Skeletal muscle tissue (tissue), 4 donors: ENCODE data around the gene TPH2. TPM values are rescaled to one million over a fixed set of nuclear protein-coding genes. Genes with fewer than 3 reads are reported as not detected.

ENCODE experiments used
- H3K27ac ChIP-seq: one replicate; pipeline ENCODE4 v1.7.0; 2013; ENCODE audit warnings: mild to moderate bottlenecking, low read depth, low read length, inconsistent platforms
- H3K27me3 ChIP-seq, 3 donors: one replicate each; pipeline ENCODE4 v1.7.0; 2013; ENCODE audit warnings: low read length in 3 of 3; ENCODE audit not compliant: control insufficient read depth in 3 of 3, insufficient read depth in 3 of 3
- H3K36me3 ChIP-seq, 3 donors: one replicate each; pipeline ENCODE4 v1.7.0; 2013; ENCODE audit warnings: low read length in 3 of 3; ENCODE audit not compliant: control insufficient read depth in 3 of 3, insufficient read depth in 3 of 3
- H3K4me1 ChIP-seq, 3 donors: one replicate each; pipeline ENCODE4 v1.7.0; 2013; ENCODE audit warnings: low read length in 3 of 3, mild to moderate bottlenecking in 3 of 3; ENCODE audit not compliant: control insufficient read depth in 3 of 3, insufficient read depth in 3 of 3
- H3K4me3 ChIP-seq, 3 donors: one replicate each; pipeline ENCODE4 v1.7.0; 2013; ENCODE audit warnings: low read length in 3 of 3
- H3K9ac ChIP-seq, 3 donors: one replicate each; pipeline ENCODE4 v1.7.0; 2013; ENCODE audit warnings: low read length in 3 of 3, mild to moderate bottlenecking in 3 of 3, moderate library complexity in 2 of 3, low read depth in 1 of 3
- H3K9me3 ChIP-seq, 3 donors: one replicate each; pipeline ENCODE4 v1.7.0; 2013; ENCODE audit warnings: low read length in 3 of 3; ENCODE audit not compliant: control insufficient read depth in 3 of 3
- total RNA-seq: library from RNA; depleted of rRNA; stranded (reverse); fragments of >200 nt; gene quantifications from one replicate; pipeline ENCODE4 v1.2.3, GENCODE V29; 2014
- donor health status: Osteomylitis.

The TPH2 gene
- not detected for total RNA-seq

DNA sequence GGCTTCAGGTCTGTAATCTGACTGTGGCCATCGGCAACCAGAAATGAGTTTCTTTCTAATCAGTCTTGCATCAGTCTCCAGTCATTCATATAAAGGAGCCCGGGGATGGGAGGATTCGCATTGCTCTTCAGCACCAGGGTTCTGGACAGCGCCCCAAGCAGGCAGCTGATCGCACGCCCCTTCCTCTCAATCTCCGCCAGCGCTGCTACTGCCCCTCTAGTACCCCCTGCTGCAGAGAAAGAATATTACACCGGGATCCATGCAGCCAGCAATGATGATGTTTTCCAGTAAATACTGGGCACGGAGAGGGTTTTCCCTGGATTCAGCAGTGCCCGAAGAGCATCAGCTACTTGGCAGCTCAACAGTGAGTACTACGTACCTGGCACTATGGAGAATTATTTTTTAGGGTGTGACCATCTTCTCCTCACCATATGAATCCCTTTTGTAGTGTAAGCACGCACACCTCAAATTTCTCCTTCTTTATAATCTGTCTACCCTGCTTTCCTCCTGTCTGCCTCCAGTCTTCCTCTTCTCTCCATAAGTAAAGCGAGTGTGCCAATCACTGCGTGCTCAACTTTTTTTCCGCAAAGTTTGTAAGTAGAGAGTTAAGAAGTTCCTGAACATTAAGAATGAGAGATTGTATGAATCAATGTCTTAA, at the start of gene TPH2:
Gene TPH2, plus strand, starts transcription at position 118 of the 658 bp plus-strand sequence. Its CDS starts 142 bp downstream, at position 260.
- Histone ChIP-seq H3K4me3 (no peak within 1 kb of the TSS), H3K27me3 (peaks cover 6 to 10% (median 8%) of the 10 kb centered on the region in 3 donors), H3K4me1 (no peaks in the 10 kb centered on the region), H3K9ac (no peak within 1 kb of the TSS), H3K36me3 (no peaks in the 10 kb centered on the region), H3K27ac (no peak within 1 kb of the TSS), H3K9me3 (no peaks in the 10 kb centered on the region)

DNA sequence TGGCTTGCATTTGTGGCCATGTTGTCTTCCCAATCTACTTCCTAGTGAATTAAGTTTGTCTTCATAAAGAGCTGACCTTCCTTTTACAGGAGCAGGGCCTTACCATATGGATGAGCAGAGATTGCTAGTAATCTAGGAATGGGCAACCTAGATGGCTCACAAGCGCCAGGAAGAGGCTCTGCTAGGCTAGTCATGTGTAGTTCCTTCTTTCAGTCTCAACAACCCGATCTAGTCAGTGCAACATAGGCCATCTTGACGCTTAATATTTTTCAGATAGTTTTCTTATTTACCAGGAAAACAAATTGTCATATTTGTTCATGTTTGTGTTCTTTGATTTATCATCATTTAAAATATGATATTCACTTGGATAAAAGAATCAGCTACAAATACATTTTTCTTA, 48.2 kb upstream of the TPH2 start:
- no peak overlapping the region for H3K9ac ChIP-seq
- no peaks in the 10 kb centered on the region for H3K27me3 ChIP-seq
- H3K27ac ChIP-seq: no peak overlapping the region
- no peaks in the 10 kb centered on the region for H3K4me1 ChIP-seq
- H3K36me3 ChIP-seq: peaks cover 3 to 6% (median 6%) of the 10 kb centered on the region in 3 donors
- H3K4me3 ChIP-seq: no peak overlapping the region
- H3K9me3 ChIP-seq: no peaks in the 10 kb centered on the region

- Histone ChIP-seq H3K4me3 (no peak overlapping the region), H3K27ac (no peak overlapping the region), H3K27me3 (no peaks in the 10 kb centered on the region), H3K9me3 (no peaks in the 10 kb centered on the region), H3K9ac (no peak overlapping the region), H3K4me1 (no peaks in the 10 kb centered on the region), H3K36me3 (peaks cover 8 to 15% (median 12%) of the 10 kb centered on the region in 3 donors)
Observed at GRCh38 chr12:71892059-71892458, 46.6 kb upstream of the TPH2 start.

GRCh38 chr12:71896205-71896882, 42.3 kb upstream of the TPH2 start:
- Histone ChIP-seq H3K27me3 (no peaks in the 10 kb centered on the region), H3K9me3 (no peaks in the 10 kb centered on the region), H3K27ac (no peak overlapping the region), H3K9ac (no peak overlapping the region), H3K4me1 (no peaks in the 10 kb centered on the region), H3K4me3 (no peak overlapping the region), H3K36me3 (peaks cover 8 to 26% (median 24%) of the 10 kb centered on the region in 3 donors)

DNA sequence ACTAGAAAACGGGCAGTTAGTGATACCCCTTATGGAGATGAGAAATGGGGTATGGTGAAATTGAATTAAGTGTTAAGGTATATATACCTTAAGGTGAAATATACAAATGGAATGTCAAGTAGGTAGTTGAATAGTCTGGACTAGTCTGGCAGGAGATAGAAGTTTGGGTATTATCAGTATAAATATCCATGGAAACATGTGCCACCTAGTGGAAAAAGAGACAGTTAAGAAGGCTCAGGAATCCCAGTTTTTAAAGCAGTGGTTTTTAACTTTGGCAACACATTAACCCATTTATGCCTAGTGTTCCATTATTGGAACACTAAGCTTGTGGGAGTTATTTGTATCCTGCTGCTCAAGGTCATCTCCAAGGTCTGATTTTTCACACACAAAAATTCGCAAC, 38.6 kb upstream of the TPH2 start:
- Histone ChIP-seq H3K9me3 (no peaks in the 10 kb centered on the region), H3K4me1 (no peaks in the 10 kb centered on the region), H3K4me3 (no peak overlapping the region), H3K27ac (no peak overlapping the region), H3K9ac (no peak overlapping the region), H3K27me3 (no peaks in the 10 kb centered on the region), H3K36me3 (peaks cover 6 to 41% (median 37%) of the 10 kb centered on the region in 3 donors)

DNA sequence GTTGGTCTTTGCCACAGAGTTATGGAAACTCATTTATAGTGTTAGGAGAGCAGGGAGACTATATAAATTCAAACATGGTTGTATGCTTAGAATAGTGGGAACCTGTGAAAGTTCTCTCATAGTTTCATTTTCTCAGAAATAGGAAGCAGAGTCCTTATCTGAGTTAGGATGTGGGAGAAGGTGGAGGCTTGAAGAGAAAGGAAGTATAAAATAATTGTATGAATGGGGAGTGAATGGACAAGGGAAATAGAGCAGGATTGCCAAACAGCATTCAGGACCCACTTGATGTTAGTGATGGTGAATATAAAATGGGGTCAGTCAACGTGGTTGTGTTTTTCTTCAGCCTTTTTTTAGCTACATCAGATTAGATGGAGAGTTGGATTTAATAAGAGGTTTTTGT, 34.0 kb upstream of the TPH2 start:
- Histone ChIP-seq H3K27ac (no peak overlapping the region), H3K36me3 (peaks cover 8 to 45% (median 43%) of the 10 kb centered on the region in 3 donors), H3K4me3 (no peak overlapping the region), H3K27me3 (no peaks in the 10 kb centered on the region), H3K9me3 (no peaks in the 10 kb centered on the region), H3K9ac (no peak overlapping the region), H3K4me1 (no peaks in the 10 kb centered on the region)

DNA sequence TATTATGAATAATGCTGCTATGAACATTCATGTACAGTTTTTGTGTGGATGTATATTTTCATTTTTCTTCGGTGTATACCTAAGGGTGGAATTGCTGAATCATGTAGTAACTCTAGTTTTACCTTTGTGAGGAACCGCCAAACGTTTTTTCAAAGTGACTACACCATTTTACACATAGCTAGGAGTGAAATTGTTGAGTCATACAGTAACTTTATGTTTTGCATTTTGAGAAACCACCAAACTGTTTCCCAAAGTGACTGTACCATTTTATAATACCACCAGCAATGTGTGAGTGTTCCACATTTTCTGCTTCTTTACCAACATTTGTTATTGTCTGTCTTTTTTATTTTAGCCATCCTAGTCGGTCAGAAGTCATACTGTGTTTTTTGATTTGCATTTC, 3.1 kb upstream of the TPH2 start:
- H3K36me3 ChIP-seq: no peaks in the 10 kb centered on the region
- no peaks in the 10 kb centered on the region for H3K4me1 ChIP-seq
- no peak overlapping the region for H3K4me3 ChIP-seq
- peaks cover 2 to 6% (median 6%) of the 10 kb centered on the region in 3 donors for H3K27me3 ChIP-seq
- no peaks in the 10 kb centered on the region for H3K9me3 ChIP-seq
- no peak overlapping the region for H3K9ac ChIP-seq
- no peak overlapping the region for H3K27ac ChIP-seq

DNA sequence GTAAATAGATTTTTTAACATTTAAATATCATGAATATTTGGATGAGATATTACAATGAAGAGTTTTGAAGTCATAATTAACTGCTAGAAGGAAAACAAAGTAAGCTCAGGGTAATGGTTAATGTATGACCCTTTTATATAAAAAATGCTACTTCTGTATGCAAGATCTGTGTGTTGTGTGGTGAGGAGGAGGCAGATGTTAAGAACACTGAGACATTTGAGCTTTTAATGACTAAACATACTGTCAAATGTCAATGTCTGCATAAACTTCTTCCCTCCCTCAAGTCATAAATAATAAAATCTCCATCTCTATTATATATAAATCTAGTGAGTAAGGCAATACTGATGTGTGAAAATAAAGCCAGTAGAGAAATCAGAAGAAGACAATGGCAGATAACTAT, 1.4 kb downstream of the TPH2 start:
- H3K9ac ChIP-seq: no peak overlapping the region
- no peaks in the 10 kb centered on the region for H3K9me3 ChIP-seq
- H3K27ac ChIP-seq: no peak overlapping the region
- no peaks in the 10 kb centered on the region for H3K36me3 ChIP-seq
- no peak overlapping the region for H3K4me3 ChIP-seq
- H3K27me3 ChIP-seq: peaks cover 6 to 10% (median 8%) of the 10 kb centered on the region in 3 donors
- no peaks in the 10 kb centered on the region for H3K4me1 ChIP-seq

DNA sequence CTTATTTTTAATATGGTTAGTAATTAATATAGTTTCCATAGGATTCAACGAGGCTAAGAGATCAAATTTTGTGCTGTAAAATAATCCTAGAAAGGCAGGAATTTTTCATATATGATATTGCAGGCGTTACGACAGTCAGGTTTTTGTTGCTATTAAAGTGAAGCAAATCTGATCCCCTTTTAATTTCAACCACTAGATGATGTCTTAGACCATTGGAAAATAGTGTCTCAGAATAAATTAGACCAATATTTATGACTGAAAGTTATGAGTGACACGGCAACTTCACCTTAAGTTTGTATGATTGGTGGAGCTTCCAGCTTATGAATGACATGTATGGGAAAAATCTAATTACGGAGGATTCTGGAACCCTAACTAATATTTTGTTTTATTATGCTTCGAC, 2.5 kb downstream of the TPH2 start:
- Histone ChIP-seq H3K9ac (no peak overlapping the region), H3K4me3 (no peak overlapping the region), H3K4me1 (no peaks in the 10 kb centered on the region), H3K27ac (no peak overlapping the region), H3K36me3 (no peaks in the 10 kb centered on the region), H3K27me3 (peaks cover 8 to 13% (median 13%) of the 10 kb centered on the region in 3 donors), H3K9me3 (no peaks in the 10 kb centered on the region)

DNA sequence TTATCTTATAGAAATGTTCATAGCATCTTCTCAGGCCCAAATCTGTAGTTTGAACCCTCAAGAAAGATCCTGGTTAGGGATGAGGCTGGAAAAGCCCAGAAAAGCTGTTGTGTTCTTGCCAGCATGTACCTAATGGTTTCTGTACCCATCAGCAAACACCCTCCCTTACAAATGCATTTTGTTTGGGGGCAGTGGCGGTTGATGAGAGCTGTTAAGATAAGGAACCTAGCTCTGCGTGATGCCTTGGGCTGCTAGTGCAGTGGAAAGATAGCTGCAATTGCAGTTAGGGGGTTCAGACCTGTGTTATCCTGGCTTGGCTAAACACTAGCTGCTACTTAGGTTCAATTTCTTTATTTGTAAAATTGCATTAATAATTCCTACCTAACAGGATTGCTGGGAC, 3.6 kb downstream of the TPH2 start:
- Histone ChIP-seq H3K27ac (no peak overlapping the region), H3K9me3 (no peaks in the 10 kb centered on the region)

More for the DNA sequence above, 3.6 kb downstream of the TPH2 start:
- no peak overlapping the region for H3K9ac ChIP-seq
- H3K4me3 ChIP-seq: no peak overlapping the region
- peaks cover 8 to 14% (median 13%) of the 10 kb centered on the region in 3 donors for H3K27me3 ChIP-seq
- H3K36me3 ChIP-seq: no peaks in the 10 kb centered on the region
- H3K4me1 ChIP-seq: no peaks in the 10 kb centered on the region
